ENCODE data around the gene HACD3. TPM values are rescaled to one million over a fixed set of nuclear protein-coding genes. Genes with fewer than 3 reads are reported as not detected.

The HACD3 gene
- total RNA-seq, 4 donors from 2014 or later = 14.7 to 53.2 (median 32.9) TPM

GRCh38 chr15:65587094-65587493 lies 56.8 kb downstream of the HACD3 start:
- WGBS, 2 donors = 79 to 90% methylated on average over 1 of the region's 1 CpG
- intact Hi-C loops (cut with DNase I) = no loop called here
- no peak for TF ChIP-seq POLR2A (IDR thresholded peaks at IDR 0.05)
- TF ChIP-seq CTCF (IDR thresholded peaks at IDR 0.05) = no peak
- peaks cover 0 to 6% (median 0%) of the 10 kb centered on the region in 3 donors for H3K4me1 ChIP-seq
- peaks cover 0 to 100% (median under 1%) of the 10 kb centered on the region in 3 donors for H3K36me3 ChIP-seq
- H3K27ac ChIP-seq = no peak overlapping the region
- DNase-seq = no peak
- no peaks in the 10 kb centered on the region for H3K27me3 ChIP-seq
- no peak overlapping the region for H3K4me3 ChIP-seq
- H3K9me3 ChIP-seq = no peaks in the 10 kb centered on the region

GRCh38 chr15:65595960-65596359 lies 65.7 kb downstream of the HACD3 start:
- Histone ChIP-seq H3K27me3 (no peaks in the 10 kb centered on the region), H3K36me3 (peaks cover 0 to 100% (median 25%) of the 10 kb centered on the region in 3 donors), H3K4me1 (no peaks in the 10 kb centered on the region), H3K9me3 (no peaks in the 10 kb centered on the region), H3K4me3 (no peak overlapping the region), H3K27ac (no peak overlapping the region)
- peak in 1 of 6 experiments; percentile 21 for TF ChIP-seq CTCF (IDR thresholded peaks at IDR 0.05)
- TF ChIP-seq POLR2A (IDR thresholded peaks at IDR 0.05) = no peak
- no peak for DNase-seq
- intact Hi-C loops (cut with DNase I) = no loop called here
- WGBS, 2 donors = 71 to 83% methylated on average over 3 of the region's 3 CpGs

- Histone ChIP-seq H3K36me3 (peaks cover 0 to 100% (median 20%) of the 10 kb centered on the region in 3 donors), H3K27me3 (no peaks in the 10 kb centered on the region)
- intact Hi-C loops (cut with DNase I) = no loop called here
Observed at GRCh38 chr15:65598468-65598867, 68.2 kb downstream of the HACD3 start.

GRCh38 chr15:65599677-65600076 lies 69.4 kb downstream of the HACD3 start:
- no peak for DNase-seq
- intact Hi-C loops (cut with DNase I) = no loop called here
- 93 to 99% methylated on average over 5 of the region's 5 CpGs for WGBS, 2 donors
- no peaks in the 10 kb centered on the region for H3K27me3 ChIP-seq
- TF ChIP-seq CTCF (IDR thresholded peaks at IDR 0.05) (no peak), POLR2A (IDR thresholded peaks at IDR 0.05) (no peak)
- peaks cover 0 to 100% (median 20%) of the 10 kb centered on the region in 3 donors for H3K36me3 ChIP-seq
- H3K27ac ChIP-seq = no peak overlapping the region
- peaks cover 0 to 9% (median 0%) of the 10 kb centered on the region in 3 donors for H3K4me1 ChIP-seq
- no peaks in the 10 kb centered on the region for H3K9me3 ChIP-seq
- H3K4me3 ChIP-seq = no peak overlapping the region

More at GRCh38 chr15:65598468-65598867, 68.2 kb downstream of the HACD3 start:
- DNase-seq = no peak
- TF ChIP-seq POLR2A (IDR thresholded peaks at IDR 0.05) = no peak
- TF ChIP-seq CTCF (IDR thresholded peaks at IDR 0.05) = no peak
- Histone ChIP-seq H3K9me3 (no peaks in the 10 kb centered on the region), H3K4me1 (peaks cover 0 to 9% (median 0%) of the 10 kb centered on the region in 3 donors), H3K27ac (no peak overlapping the region), H3K4me3 (no peak overlapping the region)
- 97 to 100% methylated on average over 2 of the region's 2 CpGs for WGBS, 2 donors

- TF ChIP-seq POLR2A (IDR thresholded peaks at IDR 0.05) = no peak
- TF ChIP-seq CTCF (IDR thresholded peaks at IDR 0.05) = no peak
- no peak for DNase-seq
- no peak overlapping the region for H3K27ac ChIP-seq
- 37 to 45% methylated on average over 2 of the region's 2 CpGs for WGBS, 2 donors
- H3K4me1 ChIP-seq = peaks cover 0 to 15% (median 0%) of the 10 kb centered on the region in 3 donors
- H3K4me3 ChIP-seq = no peak overlapping the region
- no peaks in the 10 kb centered on the region for H3K9me3 ChIP-seq
- peaks cover 0 to 82% (median 8%) of the 10 kb centered on the region in 3 donors for H3K36me3 ChIP-seq
- intact Hi-C loops (cut with DNase I) = no loop called here
- H3K27me3 ChIP-seq = no peaks in the 10 kb centered on the region
Observed at GRCh38 chr15:65603134-65603533, 72.9 kb downstream of the HACD3 start.
